Trophoblast cell (in vitro differentiated cells and primary cell): ENCODE measurements around the gene ASB2.

Source experiments
- DNase-seq, 2 donors: peaks; one replicate each; pipeline ENCODE4 v3.0.0-alpha.2; 2016
- H2AFZ ChIP-seq: 2 replicates; pipeline ENCODE4 v1.6.1; 2013; ENCODE audit warnings: low read length, moderate library complexity, mild to moderate bottlenecking; ENCODE audit not compliant: insufficient read depth, poor library complexity
- H2AK5ac ChIP-seq: 2 replicates; pipeline ENCODE4 v1.6.1; 2013; ENCODE audit warnings: mild to moderate bottlenecking, low read length
- H2BK120ac ChIP-seq: 2 replicates; pipeline ENCODE4 v1.6.1; 2013; ENCODE audit warnings: low read length, mild to moderate bottlenecking, moderate library complexity; ENCODE audit not compliant: insufficient read depth, poor library complexity
- H2BK12ac ChIP-seq: 2 replicates; pipeline ENCODE4 v1.6.1; 2013; ENCODE audit warnings: mild to moderate bottlenecking, low read length, moderate library complexity
- H2BK5ac ChIP-seq: 2 replicates; pipeline ENCODE4 v1.6.1; 2013; ENCODE audit warnings: low read length, low read depth, moderate library complexity, mild to moderate bottlenecking; ENCODE audit not compliant: poor library complexity
- H3K14ac ChIP-seq: 2 replicates; pipeline ENCODE4 v1.6.1; 2013; ENCODE audit warnings: mild to moderate bottlenecking, low read length
- H3K18ac ChIP-seq: 2 replicates; pipeline ENCODE4 v1.6.1; 2013; ENCODE audit warnings: mild to moderate bottlenecking, low read length
- H3K23ac ChIP-seq: 2 replicates; pipeline ENCODE4 v1.6.1; 2013; ENCODE audit warnings: low read length
- H3K27ac ChIP-seq: 2 replicates; pipeline ENCODE4 v1.5.1; 2013; ENCODE audit warnings: low read depth, mild to moderate bottlenecking, inconsistent platforms, low read length, moderate library complexity
- H3K27me3 ChIP-seq: 2 replicates; pipeline ENCODE4 v1.6.1; 2013; ENCODE audit warnings: inconsistent platforms, mild to moderate bottlenecking, low read length, moderate library complexity; ENCODE audit not compliant: insufficient read depth
- H3K36me3 ChIP-seq, 2 experiments: 1 replicate in 1 of 2; 2 replicates in 1 of 2; pipeline ENCODE4 v1.6.1; 2013; ENCODE audit warnings: low read length in 2 of 2, mild to moderate bottlenecking in 2 of 2, moderate library complexity in 1 of 2; ENCODE audit not compliant: insufficient read depth in 2 of 2, control insufficient read depth in 1 of 2
- H3K4ac ChIP-seq: 2 replicates; pipeline ENCODE4 v1.6.1; 2013; ENCODE audit warnings: low read depth, mild to moderate bottlenecking, low read length, moderate library complexity
- H3K4me1 ChIP-seq, 2 experiments: 1 replicate in 1 of 2; 2 replicates in 1 of 2; pipeline ENCODE4 v1.6.1; 2013; ENCODE audit warnings: low read length in 2 of 2, mild to moderate bottlenecking in 2 of 2, moderate library complexity in 1 of 2; ENCODE audit not compliant: insufficient read depth in 2 of 2, control insufficient read depth in 1 of 2
- H3K4me2 ChIP-seq: 2 replicates; pipeline ENCODE4 v1.6.1; 2013; ENCODE audit warnings: inconsistent platforms, mild to moderate bottlenecking, low read length, moderate library complexity
- H3K4me3 ChIP-seq: 2 replicates; pipeline ENCODE4 v1.5.1; 2013; ENCODE audit warnings: mild to moderate bottlenecking, low read depth, low read length, inconsistent platforms
- H3K79me1 ChIP-seq: one replicate; pipeline ENCODE4 v1.6.1; 2013; ENCODE audit warnings: low read length
- H3K79me2 ChIP-seq: 2 replicates; pipeline ENCODE4 v1.6.1; 2013; ENCODE audit warnings: low read length, mild to moderate bottlenecking; ENCODE audit not compliant: control insufficient read depth, insufficient read depth, poor library complexity
- H3K9ac ChIP-seq: 2 replicates; pipeline ENCODE4 v1.6.1; 2013; ENCODE audit warnings: mild to moderate bottlenecking, low read length
- H3K9me3 ChIP-seq: 2 replicates; pipeline ENCODE4 v1.6.1; 2013; ENCODE audit warnings: low read depth, mild to moderate bottlenecking, control low read depth, inconsistent platforms, low read length; ENCODE audit not compliant: insufficient read depth
- H4K12ac ChIP-seq: 2 replicates; pipeline ENCODE4 v1.6.1; 2013; ENCODE audit warnings: low read depth, mild to moderate bottlenecking, low read length, moderate library complexity
- H4K8ac ChIP-seq: 2 replicates; pipeline ENCODE4 v1.6.1; 2013; ENCODE audit warnings: low read depth, mild to moderate bottlenecking, low read length, moderate library complexity
- H4K91ac ChIP-seq: one replicate; pipeline ENCODE4 v1.6.1; 2013; ENCODE audit warnings: low read depth, mild to moderate bottlenecking, low read length, moderate library complexity
- WGBS: extraction: QIAGEN DNeasy Blood & Tissue Kit; methylation state at CpG from one replicate; pipeline ENCODE4 v1.1.7; 2013; ENCODE audit warnings: missing lambda C conversion rate; ENCODE audit not compliant: insufficient read length, insufficient coverage; ENCODE audit errors: extremely low coverage; 5-methylcytosine and 5-hydroxymethylcytosine counted together

The ASB2 gene

DNA sequence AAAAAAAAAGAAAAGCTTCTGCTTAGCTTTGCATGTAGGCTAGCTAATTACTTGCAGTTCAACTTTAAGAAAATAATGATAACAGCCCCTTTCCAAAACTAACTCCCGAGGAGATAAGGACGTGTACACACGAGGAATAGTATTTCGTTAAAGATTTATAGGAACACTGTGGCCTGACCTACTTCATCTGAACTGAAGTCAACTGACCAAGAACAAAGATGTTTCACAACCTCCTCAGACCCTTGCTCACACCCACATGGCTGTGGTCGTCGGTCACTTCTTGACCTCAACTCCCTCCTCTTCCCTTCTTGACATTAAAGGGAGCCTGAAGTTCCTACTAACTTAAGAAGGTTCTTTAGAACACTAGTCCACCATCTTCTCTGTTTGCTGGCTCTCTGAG is 74.6 kb downstream of the ASB2 start:
- Histone ChIP-seq H3K79me1 (peaks cover 2% of the 10 kb centered on the region), H3K27ac (no peak overlapping the region), H2AK5ac (no peak overlapping the region), H3K4ac (no peak overlapping the region), H3K4me1 (no peaks in the 10 kb centered on the region), H2BK12ac (no peak overlapping the region), H4K91ac (no peak overlapping the region), H4K12ac (no peak overlapping the region), H3K14ac (no peak overlapping the region), H3K18ac (no peak overlapping the region), H3K9me3 (peaks cover 2% of the 10 kb centered on the region), H3K4me3 (no peak overlapping the region), H3K36me3 (no peaks in the 10 kb centered on the region), H3K23ac (no peak overlapping the region), H2BK120ac (no peak overlapping the region), H2BK5ac (no peak overlapping the region), H3K27me3 (no peaks in the 10 kb centered on the region), H3K79me2 (no peaks in the 10 kb centered on the region), H3K4me2 (no peak overlapping the region), H3K9ac (no peak overlapping the region), H2AFZ (no peak overlapping the region), H4K8ac (no peak overlapping the region)
- WGBS: no CpG with 5 or more reads among the region's 6 CpGs
- no peak for DNase-seq

GRCh38 chr14:93898731-93899130 is 77.6 kb downstream of the ASB2 start:
- no peaks in the 10 kb centered on the region for H3K79me1 ChIP-seq
- H2AK5ac ChIP-seq: no peak overlapping the region
- no peak overlapping the region for H4K12ac ChIP-seq
- no peak overlapping the region for H2AFZ ChIP-seq
- H3K9ac ChIP-seq: no peak overlapping the region
- H3K4me1 ChIP-seq: no peaks in the 10 kb centered on the region
- H3K4me3 ChIP-seq: no peak overlapping the region
- no peak overlapping the region for H3K14ac ChIP-seq
- no CpG with 5 or more reads among the region's 5 CpGs for WGBS
- no peak for DNase-seq
- no peak overlapping the region for H2BK5ac ChIP-seq
- no peak overlapping the region for H3K18ac ChIP-seq
- no peak overlapping the region for H2BK120ac ChIP-seq
- H2BK12ac ChIP-seq: no peak overlapping the region
- no peak overlapping the region for H3K4ac ChIP-seq
- no peak overlapping the region for H3K23ac ChIP-seq
- peaks cover 2% of the 10 kb centered on the region for H3K9me3 ChIP-seq
- H4K8ac ChIP-seq: no peak overlapping the region
- H3K4me2 ChIP-seq: no peak overlapping the region
- H3K36me3 ChIP-seq: no peaks in the 10 kb centered on the region
- H3K27ac ChIP-seq: no peak overlapping the region
- H3K27me3 ChIP-seq: no peaks in the 10 kb centered on the region
- H3K79me2 ChIP-seq: no peaks in the 10 kb centered on the region
- no peak overlapping the region for H4K91ac ChIP-seq

DNA sequence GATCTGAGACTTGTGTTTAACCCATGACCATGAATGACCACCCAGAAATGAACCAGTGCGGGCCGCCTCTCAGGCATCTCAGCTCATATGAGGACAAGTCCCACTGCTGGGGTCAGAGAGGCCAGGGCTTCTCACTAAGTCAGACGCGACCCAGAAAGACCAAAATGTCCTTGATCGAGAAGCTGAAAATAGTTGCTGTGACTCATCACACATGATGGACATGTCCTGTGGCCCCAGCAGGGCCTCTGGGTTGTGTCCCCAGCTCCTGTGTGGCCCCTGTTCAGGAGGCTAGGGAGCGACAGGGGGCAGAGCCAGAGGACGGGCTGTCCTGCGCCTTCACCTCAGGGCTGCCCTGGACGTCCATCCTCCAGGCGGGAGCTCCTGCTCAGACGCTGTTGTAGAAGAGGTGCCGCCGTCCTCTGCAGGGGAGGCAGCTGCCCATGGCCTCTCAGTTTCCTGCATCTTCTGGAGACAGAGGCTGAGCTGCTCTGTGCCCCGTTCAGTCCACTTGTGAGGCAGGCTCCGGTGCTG is 78.2 kb downstream of the ASB2 start:
- Histone ChIP-seq H3K4ac (no peak overlapping the region), H4K8ac (no peak overlapping the region), H2BK12ac (no peak overlapping the region), H3K79me1 (no peaks in the 10 kb centered on the region), H3K14ac (no peak overlapping the region), H2BK120ac (no peak overlapping the region), H3K9me3 (no peaks in the 10 kb centered on the region), H3K9ac (no peak overlapping the region), H3K4me2 (no peak overlapping the region), H2BK5ac (no peak overlapping the region), H3K27ac (no peak overlapping the region), H3K4me1 (no peaks in the 10 kb centered on the region), H2AK5ac (no peak overlapping the region), H3K18ac (no peak overlapping the region), H3K36me3 (no peaks in the 10 kb centered on the region), H3K79me2 (no peaks in the 10 kb centered on the region), H2AFZ (no peak overlapping the region), H4K91ac (no peak overlapping the region), H4K12ac (no peak overlapping the region), H3K23ac (no peak overlapping the region), H3K27me3 (no peaks in the 10 kb centered on the region), H3K4me3 (no peak overlapping the region)
- no peak for DNase-seq
- WGBS: no CpG with 5 or more reads among the region's 15 CpGs

- Histone ChIP-seq H2BK120ac (no peak overlapping the region), H3K18ac (no peak overlapping the region), H3K79me2 (no peaks in the 10 kb centered on the region), H2AFZ (no peak overlapping the region), H2AK5ac (no peak overlapping the region), H3K9ac (no peak overlapping the region), H3K4ac (no peak overlapping the region), H2BK5ac (no peak overlapping the region), H3K36me3 (no peaks in the 10 kb centered on the region), H2BK12ac (no peak overlapping the region), H3K4me2 (no peak overlapping the region), H4K8ac (no peak overlapping the region), H3K4me1 (no peaks in the 10 kb centered on the region), H3K27me3 (no peaks in the 10 kb centered on the region), H3K9me3 (no peaks in the 10 kb centered on the region), H3K79me1 (no peaks in the 10 kb centered on the region), H4K12ac (no peak overlapping the region), H3K4me3 (no peak overlapping the region), H3K27ac (no peak overlapping the region), H4K91ac (no peak overlapping the region), H3K23ac (no peak overlapping the region), H3K14ac (no peak overlapping the region)
- no CpG with 5 or more reads among the region's 5 CpGs for WGBS
- no peak for DNase-seq
Measured at GRCh38 chr14:93897476-93897845, 78.9 kb downstream of the ASB2 start.
